Stomach (tissue), 4 donors: Measurements from ENCODE around the gene GPR37L1.

ENCODE experiments used
- POLR2A ChIP-seq, 4 donors: fragments of 450-650 bp; IDR thresholded peaks; one replicate each; pipeline ENCODE4 v1.6.1; 2016; ENCODE audit warnings: antibody characterized with exemption in 4 of 4, control low read depth in 2 of 4, mild to moderate bottlenecking in 1 of 4, moderate library complexity in 1 of 4
- POLR2AphosphoS5 ChIP-seq, 3 donors: sonication (generic); formaldehyde crosslinking; IDR thresholded peaks; one replicate each; pipeline ENCODE4 v1.6.1; 2016; ENCODE audit warnings: antibody characterized with exemption in 3 of 3

DNA sequence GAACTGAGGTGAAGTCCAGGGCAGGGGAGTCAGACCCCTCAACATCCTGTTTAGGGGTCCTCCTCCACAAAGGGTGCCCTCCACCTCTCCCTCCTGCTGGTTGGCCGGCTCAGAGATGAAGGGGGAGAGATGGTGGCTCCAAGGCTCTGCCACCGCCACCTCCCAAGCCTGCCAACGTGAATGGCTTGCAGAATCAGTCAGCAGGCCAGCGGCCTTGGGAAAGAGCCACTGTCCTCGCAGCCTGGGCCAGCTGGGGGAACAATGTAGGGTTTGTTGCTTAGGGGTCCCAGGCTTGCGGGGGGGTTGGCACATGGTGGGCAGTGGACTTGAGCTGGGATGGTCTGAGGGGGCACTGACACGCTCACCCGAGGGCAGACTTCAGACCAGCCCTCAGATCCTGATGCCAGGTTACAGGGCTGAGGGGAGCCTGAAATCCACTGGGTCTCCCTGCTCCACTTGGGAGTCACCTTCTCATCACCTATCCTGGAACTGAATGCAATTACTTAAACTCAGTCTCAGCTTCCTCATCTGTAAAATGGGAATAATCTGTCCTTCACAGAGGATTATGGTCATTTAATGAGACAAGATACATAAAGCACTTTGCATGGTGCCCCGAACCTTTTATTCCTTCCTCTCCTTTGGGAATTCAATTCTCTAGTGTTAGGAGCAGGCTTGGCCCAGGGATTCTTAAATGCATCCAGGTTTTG is 8.3 kb downstream of the GPR37L1 start:
- no peak for TF ChIP-seq POLR2AphosphoS5 (IDR thresholded peaks at IDR 0.05)
- TF ChIP-seq POLR2A (IDR thresholded peaks at IDR 0.05) = no peak
